A673 (cell line): ENCODE results near the gene CEP95. TPM values are rescaled to one million over a fixed set of nuclear protein-coding genes. Genes with fewer than 3 reads are reported as not detected.
A peak's percentile ranks its signal among the peaks of the same experiment; 100 is the strongest.
"Not testable (repeated sequence)": the region's sequence is repeated elsewhere in the genome, so short reads cannot be mapped to it uniquely, and the experiment has no call there.

Experiments
- BruUV-seq: library from RNA; stranded (reverse); fragments of 400-500 nt; replicated peaks from 2 replicates; lab custom pipeline; 2021; lab: Mats Ljungman, UMichigan
- CTCF ChIA-PET: fragments of 300-600 bp; sonication (Branson Sonifier 250); formaldehyde crosslinking; loops from one replicate; lab custom pipeline; 2022; ENCODE audit warnings: antibody characterized with exemption; lab: Charles Lee
- POLR2A ChIA-PET: fragments of 300-600 bp; sonication (Branson Sonifier 250); formaldehyde crosslinking; loops from one replicate; lab custom pipeline; 2022; ENCODE audit warnings: antibody characterized with exemption; ENCODE audit not compliant: low non-redundant PET; lab: Charles Lee
- DNase-seq: peaks from one replicate; pipeline ENCODE4 v3.0.0-alpha.2; 2015; ENCODE audit warnings: low spot score
- H3K27ac ChIP-seq: fragments of 200-600 bp; sonication (generic); 2 replicates; pipeline ENCODE4 v1.5.1; 2016; ENCODE audit warnings: mixed run types, low read depth, mild to moderate bottlenecking, mixed read lengths, antibody characterized with exemption, low read length; ENCODE audit not compliant: poor library complexity, severe bottlenecking
- H3K27me3 ChIP-seq: fragments of 200-600 bp; sonication (generic); replicated peaks from 2 replicates; pipeline ENCODE4 v1.6.1; 2017; ENCODE audit warnings: mixed run types, low read depth, mild to moderate bottlenecking, mixed read lengths, antibody characterized with exemption, low read length; ENCODE audit not compliant: insufficient read depth, poor library complexity
- H3K36me3 ChIP-seq: fragments of 200-600 bp; sonication (generic); 2 replicates; pipeline ENCODE4 v1.6.1; 2016; ENCODE audit warnings: mixed run types, mild to moderate bottlenecking, mixed read lengths, antibody characterized with exemption, low read length; ENCODE audit not compliant: insufficient read depth, poor library complexity, severe bottlenecking
- H3K4me1 ChIP-seq: fragments of 200-600 bp; sonication (generic); 2 replicates; pipeline ENCODE4 v1.6.1; 2017; ENCODE audit warnings: mixed run types, mild to moderate bottlenecking, mixed read lengths, antibody characterized with exemption, low read length; ENCODE audit not compliant: insufficient read depth, poor library complexity, severe bottlenecking
- H3K4me3 ChIP-seq: fragments of 200-600 bp; sonication (generic); 2 replicates; pipeline ENCODE4 v1.5.1; 2016; ENCODE audit warnings: low read depth, mixed run types, mild to moderate bottlenecking, mixed read lengths, low read length; ENCODE audit not compliant: poor library complexity, severe bottlenecking
- H3K9me3 ChIP-seq: fragments of 200-600 bp; sonication (generic); 2 replicates; pipeline ENCODE4 v1.6.1; 2016; ENCODE audit warnings: mixed run types, low read depth, mild to moderate bottlenecking, mixed read lengths, antibody characterized with exemption, low read length; ENCODE audit not compliant: poor library complexity, severe bottlenecking
- CTCF ChIP-seq: fragments of 300-800, 200-600 bp; sonication (generic); conservative IDR thresholded peaks from 2 replicates; pipeline ENCODE4 v1.5.1; 2017; ENCODE audit warnings: low read depth, mild to moderate bottlenecking, antibody characterized with exemption, low read length, moderate library complexity, mixed read lengths
- EZH2 ChIP-seq: fragments of 200-600 bp; sonication (generic); IDR thresholded peaks from 2 replicates; pipeline ENCODE4 v1.6.1; 2017; ENCODE audit warnings: borderline replicate concordance, low read depth, mild to moderate bottlenecking, mixed read lengths, antibody characterized with exemption, low read length; ENCODE audit not compliant: poor library complexity, severe bottlenecking
- intact Hi-C: fragments of 100-400 bp; cut with micrococcal nuclease; formaldehyde crosslinking; loops from one replicate; pipeline ENCODE4 v1.10.0; 2022; ENCODE audit not compliant: unreplicated experiment
- total RNA-seq: library from RNA; stranded (reverse); gene quantifications from 2 replicates; pipeline ENCODE4 v1.2.3, GENCODE V29; 2021

CEP95 gene
- total RNA-seq, 1 experiment from 2014 or later = 66.8 TPM

- H3K36me3 ChIP-seq = peaks cover 59% of the 10 kb centered on the region
- intact Hi-C loops = no loop called here
- DNase-seq = no peak
- H3K4me3 ChIP-seq = no peak overlapping the region
- H3K4me1 ChIP-seq = peaks cover 11% of the 10 kb centered on the region
- no peaks in the 10 kb centered on the region for H3K27me3 ChIP-seq
- no peak overlapping the region for H3K27ac ChIP-seq
- no peak for TF ChIP-seq CTCF
- no peak for TF ChIP-seq EZH2
- no TSS peak for BruUV-seq
- POLR2A ChIA-PET = no interaction called here
- CTCF ChIA-PET = interaction anchor here (1.6 kb wide), 1 partner anchor 73 kb away, joined by 20 read pairs; no protein-coding TSS in a partner anchor
- H3K9me3 ChIP-seq = no peaks in the 10 kb centered on the region
Observed at GRCh38 chr17:64491994-64492393, 14.8 kb upstream of the CEP95 start.

- intact Hi-C loops = no loop called here
- peak; percentile 56 for DNase-seq
- peaks cover 57% of the 10 kb centered on the region for H3K36me3 ChIP-seq
- H3K27me3 ChIP-seq = no peaks in the 10 kb centered on the region
- no peak overlapping the region for H3K27ac ChIP-seq
- ChIA-PET POLR2A (interaction anchor here (0.6 kb wide), 1 partner anchor 169 kb away, joined by 4 read pairs; no protein-coding TSS in a partner anchor), CTCF (interaction anchor here (0.6 kb wide), 1 partner anchor 11 kb away, joined by 5 read pairs; no protein-coding TSS in a partner anchor)
- no peaks in the 10 kb centered on the region for H3K9me3 ChIP-seq
- TF ChIP-seq EZH2 = no peak
- peak; percentile 54 for TF ChIP-seq CTCF
- no peak overlapping the region for H3K4me3 ChIP-seq
- no TSS peak for BruUV-seq
- peaks cover 13% of the 10 kb centered on the region for H3K4me1 ChIP-seq
Observed at GRCh38 chr17:64492481-64493109, 14.2 kb upstream of the CEP95 start.

GRCh38 chr17:64494121-64494520 is 12.7 kb upstream of the CEP95 start:
- no peaks in the 10 kb centered on the region for H3K27me3 ChIP-seq
- peaks cover 60% of the 10 kb centered on the region for H3K36me3 ChIP-seq
- POLR2A ChIA-PET = no interaction called here
- H3K4me3 ChIP-seq = no peak overlapping the region
- BruUV-seq = no TSS peak
- intact Hi-C loops = no loop called here
- CTCF ChIA-PET = no interaction called here
- no peak for DNase-seq
- TF ChIP-seq EZH2 = no peak
- TF ChIP-seq CTCF = no peak
- no peaks in the 10 kb centered on the region for H3K9me3 ChIP-seq
- H3K27ac ChIP-seq = no peak overlapping the region
- H3K4me1 ChIP-seq = peaks cover 15% of the 10 kb centered on the region

- Histone ChIP-seq H3K4me3 (peak overlapping the region; percentile 88), H3K4me1 (peaks cover 15% of the 10 kb centered on the region), H3K36me3 (peaks cover 62% of the 10 kb centered on the region)
- H3K27me3 ChIP-seq, CTCF ChIA-PET, H3K27ac ChIP-seq, H3K9me3 ChIP-seq, POLR2A ChIA-PET, BruUV-seq, DNase-seq: not testable (repeated sequence)
- intact Hi-C loops = loop anchor here (5.0 kb wide), 1 partner anchor 73 kb away; no protein-coding TSS in a partner anchor
Observed at GRCh38 chr17:64495300-64495699, 11.5 kb upstream of the CEP95 start.
